H1 (cell line): ENCODE data around the gene CXCL14. TPM values are rescaled to one million over a fixed set of nuclear protein-coding genes. Genes with fewer than 3 reads are reported as not detected.

Experiments used
- CTCF ChIA-PET: fragments of 300-600 bp; sonication (Branson Sonifier 250); formaldehyde crosslinking; loops from one replicate; lab custom pipeline; 2021; ENCODE audit not compliant: partially characterized antibody; lab: Charles Lee
- POLR2A ChIA-PET: fragments of 300-600 bp; sonication (Branson Sonifier 250); formaldehyde crosslinking; loops from one replicate; lab custom pipeline; 2021; ENCODE audit warnings: inconsistent platforms; ENCODE audit not compliant: partially characterized antibody; lab: Charles Lee
- DNase-seq, 2 experiments: peaks; one replicate each; pipeline versions ENCODE4 v3.0.0 to v3.0.0-alpha.2; 2010 to 2022; ENCODE audit warnings: low spot score in 2 of 2, low read depth in 1 of 2, mixed read lengths in 1 of 2
- FAIRE-seq: peaks from 2 replicates; lab custom pipeline; 2011; peaks lifted over from hg19 to GRCh38; lab: Jason Lieb, UNC
- H2AFZ ChIP-seq: 2 replicates; pipeline ENCODE4 v1.8.1; 2012; ENCODE audit warnings: low read length, inconsistent platforms
- H2AK5ac ChIP-seq: 2 replicates; pipeline ENCODE4 v1.6.1; 2013; ENCODE audit warnings: low read depth, low read length
- H2BK120ac ChIP-seq: replicated peaks from 2 replicates; pipeline ENCODE3; 2013; ENCODE audit warnings: low read depth, low read length, inconsistent platforms
- H2BK12ac ChIP-seq: 2 replicates; pipeline ENCODE4 v1.6.1; 2013; ENCODE audit warnings: low read depth, low read length
- H2BK15ac ChIP-seq: 2 replicates; pipeline ENCODE4 v1.6.1; 2013; ENCODE audit warnings: low read length
- H2BK20ac ChIP-seq: 2 replicates; pipeline ENCODE4 v1.6.1; 2013; ENCODE audit warnings: low read length
- H2BK5ac ChIP-seq: 2 replicates; pipeline ENCODE4 v1.6.1; 2013; ENCODE audit warnings: low read depth, low read length
- H3K14ac ChIP-seq: 2 replicates; pipeline ENCODE4 v1.6.1; 2013; ENCODE audit warnings: inconsistent platforms; ENCODE audit not compliant: insufficient read length
- H3K18ac ChIP-seq: 2 replicates; pipeline ENCODE4 v1.6.1; 2013; ENCODE audit warnings: low read length; ENCODE audit errors: extremely low read depth
- H3K23ac ChIP-seq: 2 replicates; pipeline ENCODE4 v1.6.1; 2013; ENCODE audit warnings: inconsistent platforms; ENCODE audit not compliant: insufficient read length
- H3K23me2 ChIP-seq: 2 replicates; pipeline ENCODE4 v1.6.1; 2013; ENCODE audit warnings: low read depth, low read length
- H3K27ac ChIP-seq: 2 replicates; pipeline ENCODE4 v1.6.1; 2011; ENCODE audit warnings: low read depth, low read length, inconsistent platforms
- H3K27me3 ChIP-seq, 4 experiments: replicated peaks in 1 of 4; 1 replicate in 1 of 4; 2 replicates in 3 of 4; pipeline versions ENCODE4 v1.6.1 to v1.8.1; 2011 to 2013; ENCODE audit warnings: low read length in 3 of 4, mild to moderate bottlenecking in 3 of 4, inconsistent platforms in 2 of 4, mixed read lengths in 2 of 4, moderate library complexity in 1 of 4; ENCODE audit not compliant: control insufficient read depth in 3 of 4, insufficient read depth in 3 of 4; ENCODE audit errors: extremely low read depth in 1 of 4
- H3K36me3 ChIP-seq, 4 experiments: 2 replicates each; pipeline versions ENCODE4 v1.6.1 to v1.8.1; 2011 to 2013; ENCODE audit warnings: mild to moderate bottlenecking in 4 of 4, low read length in 3 of 4, moderate library complexity in 2 of 4, control low read depth in 1 of 4, inconsistent platforms in 1 of 4; ENCODE audit not compliant: insufficient read depth in 4 of 4, control insufficient read depth in 2 of 4
- H3K4ac ChIP-seq: replicated peaks from 2 replicates; pipeline ENCODE3; 2013; ENCODE audit warnings: low read length, low read depth, mixed read lengths, inconsistent platforms; ENCODE audit not compliant: insufficient read length
- H3K4me1 ChIP-seq, 4 experiments: replicated peaks in 1 of 4; 1 replicate in 1 of 4; 2 replicates in 3 of 4; pipeline versions ENCODE4 v1.6.1 to v1.8.1; 2011 to 2013; ENCODE audit warnings: low read length in 3 of 4, inconsistent platforms in 2 of 4, mixed read lengths in 1 of 4; ENCODE audit not compliant: insufficient read depth in 4 of 4, control insufficient read depth in 3 of 4
- H3K4me2 ChIP-seq, 2 experiments: 2 replicates each; pipeline versions ENCODE4 v1.6.1 to v1.8.1; 2011 to 2013; ENCODE audit warnings: low read depth in 2 of 2, low read length in 2 of 2, control low read depth in 1 of 2, inconsistent platforms in 1 of 2, mild to moderate bottlenecking in 1 of 2; ENCODE audit not compliant: insufficient read depth in 1 of 2
- H3K4me3 ChIP-seq, 4 experiments: fragments of 200-600, 300-600 bp in 1 of 4; sonication (generic), shearing (Covaris generic), sonication (Bioruptor Twin) in 1 of 4; 2 replicates each; pipeline versions ENCODE4 v1.5.1 to v1.8.1; 2011 to 2016; ENCODE audit warnings: low read length in 4 of 4, low read depth in 3 of 4, control low read depth in 2 of 4, inconsistent platforms in 2 of 4, mild to moderate bottlenecking in 2 of 4, mixed read lengths in 1 of 4, moderate library complexity in 1 of 4; ENCODE audit not compliant: insufficient read depth in 2 of 4; ENCODE audit errors: extremely low read depth in 1 of 4
- H3K56ac ChIP-seq: replicated peaks from 2 replicates; pipeline ENCODE3; 2013; ENCODE audit warnings: low read depth, mild to moderate bottlenecking, mixed read lengths, low read length, inconsistent platforms; ENCODE audit not compliant: insufficient read length
- H3K79me1 ChIP-seq: 2 replicates; pipeline ENCODE4 v1.6.1; 2013; ENCODE audit warnings: low read depth, low read length, control low read depth
- H3K79me2 ChIP-seq, 2 experiments: 2 replicates each; pipeline versions ENCODE4 v1.6.1 to v1.8.1; 2012 to 2013; ENCODE audit warnings: low read length in 2 of 2, mild to moderate bottlenecking in 2 of 2, inconsistent platforms in 1 of 2; ENCODE audit not compliant: insufficient read depth in 2 of 2, control insufficient read depth in 1 of 2
- H3K9ac ChIP-seq, 4 experiments: replicated peaks in 1 of 4; 1 replicate in 1 of 4; 2 replicates in 3 of 4; pipeline versions ENCODE4 v1.6.1 to v1.8.1; 2011 to 2013; ENCODE audit warnings: low read depth in 3 of 4, low read length in 3 of 4, control low read depth in 2 of 4, mild to moderate bottlenecking in 2 of 4, moderate library complexity in 2 of 4, inconsistent platforms in 1 of 4; ENCODE audit errors: extremely low read depth in 1 of 4
- H3K9me3 ChIP-seq, 2 experiments: 2 replicates each; pipeline versions ENCODE4 v1.6.1 to v1.8.1; 2012 to 2013; ENCODE audit warnings: mild to moderate bottlenecking in 2 of 2, moderate library complexity in 2 of 2, control low read depth in 1 of 2, inconsistent platforms in 1 of 2, low read depth in 1 of 2, low read length in 1 of 2, mixed read lengths in 1 of 2; ENCODE audit not compliant: insufficient read depth in 2 of 2
- H4K20me1 ChIP-seq, 2 experiments: replicated peaks in 1 of 2; 2 replicates each; pipeline versions ENCODE3 to v1.8.1; 2011 to 2013; ENCODE audit warnings: inconsistent platforms in 2 of 2, low read length in 2 of 2, mild to moderate bottlenecking in 1 of 2; ENCODE audit not compliant: insufficient read depth in 2 of 2, control insufficient read depth in 1 of 2
- H4K5ac ChIP-seq: 2 replicates; pipeline ENCODE4 v1.6.1; 2013; ENCODE audit warnings: low read length, low read depth, mixed read lengths, inconsistent platforms; ENCODE audit not compliant: insufficient read length
- H4K8ac ChIP-seq: 2 replicates; pipeline ENCODE4 v1.8.0; 2013; ENCODE audit warnings: mild to moderate bottlenecking, moderate library complexity, low read length, inconsistent platforms; ENCODE audit not compliant: insufficient read depth; ENCODE audit errors: extremely low read depth
- H4K91ac ChIP-seq: replicated peaks from 2 replicates; pipeline ENCODE3; 2013; ENCODE audit warnings: low read length, mixed read lengths, inconsistent platforms; ENCODE audit not compliant: insufficient read length
- CREB1 ChIP-seq: IDR thresholded peaks from 2 replicates; pipeline ENCODE4 v1.6.1; 2012; ENCODE audit warnings: inconsistent platforms
- NANOG ChIP-seq: IDR thresholded peaks from 2 replicates; pipeline ENCODE4 v1.6.1; 2011; ENCODE audit warnings: low read length, low read depth, mild to moderate bottlenecking, inconsistent platforms; ENCODE audit not compliant: insufficient read depth, poor library complexity, severe bottlenecking
- WGBS, 2 experiments: shearing (Covaris generic) in 1 of 2; methylation state at CpG; one replicate each; pipeline versions ENCODE4 v1.1.6 to v1.1.7; 2013 to 2015; ENCODE audit warnings: low lambda C conversion rate in 2 of 2, mixed read lengths in 2 of 2, inconsistent platforms in 1 of 2, low coverage in 1 of 2, missing lambda C conversion rate in 1 of 2; ENCODE audit not compliant: insufficient replicate concordance in 2 of 2, insufficient coverage in 1 of 2, insufficient read length in 1 of 2; ENCODE audit errors: extremely low coverage in 1 of 2, missing lambda C conversion rate in 1 of 2; 5-methylcytosine and 5-hydroxymethylcytosine counted together
- polyA plus RNA-seq, 7 experiments: library from polyadenylated mRNA; depleted of rRNA in 3 of 7; stranded (reverse) in 5 of 7; unstranded in 2 of 7; fragments of >200 nt in 5 of 7; fragments of 200-250 nt in 2 of 7; gene quantifications; 1 replicate in 5 of 7; 2 replicates in 1 of 7; 4 replicates in 1 of 7; pipeline versions ENCODE4 v1.2.1 to v1.2.3, GENCODE V29; 2011 to 2013; ENCODE audit warnings: missing spikeins in 2 of 7, mixed read lengths in 2 of 7
- total RNA-seq: library from RNA; stranded (reverse); fragmentation: NEBNext Ultra II Directional; extraction: Animal tissue kit (Norgen Biotek cat#: 25700); gene quantifications from 2 replicates; pipeline ENCODE4 v1.2.1, GENCODE V29; 2021
- TF ChIP-seq, protein P1 (sequence below), 3 experiments: IDR thresholded peaks; 1 replicate in 2 of 3; 2 replicates in 1 of 3; pipeline versions ENCODE4 v1.5.1 to v1.6.1; 2011; ENCODE audit warnings: low read length in 3 of 3, mild to moderate bottlenecking in 3 of 3, inconsistent platforms in 2 of 3, low read depth in 1 of 3, moderate library complexity in 1 of 3; ENCODE audit not compliant: insufficient read depth in 1 of 3; ENCODE audit errors: control extremely low read depth in 1 of 3

Gene CXCL14
- total and polyA plus RNA-seq, 2 of the 8 experiments (the other 6 are each of a cell fraction or from before 2014, with no cell fraction given): 1.5 to 1.8 TPM

- Histone ChIP-seq H3K56ac (no peak overlapping the region), H4K20me1 (no peaks in the 10 kb centered on the region), H3K9me3 (no peaks in the 10 kb centered on the region), H3K36me3 (no peaks in the 10 kb centered on the region), H3K27ac (no peak overlapping the region), H3K4me3 (no peak overlapping the region), H3K79me2 (no peaks in the 10 kb centered on the region), H2BK12ac (no peak overlapping the region), H2AFZ (no peak overlapping the region), H3K4ac (no peak overlapping the region), H2AK5ac (no peak overlapping the region), H3K14ac (no peak overlapping the region), H3K23ac (no peak overlapping the region), H2BK15ac (no peak overlapping the region), H4K5ac (no peak overlapping the region), H3K9ac (no peak overlapping the region), H3K18ac (no peak overlapping the region), H3K79me1 (no peaks in the 10 kb centered on the region), H3K23me2 (no peaks in the 10 kb centered on the region), H4K8ac (no peak overlapping the region), H3K27me3 (peaks cover 0 to 3% (median under 1%) of the 10 kb centered on the region in 4 experiments; a peak in 1 of 7 replicates), H2BK120ac (no peak overlapping the region), H3K4me2 (no peak overlapping the region), H2BK20ac (no peak overlapping the region), H3K4me1 (no peaks in the 10 kb centered on the region; a peak in 1 of 7 replicates), H2BK5ac (no peak overlapping the region), H4K91ac (no peak overlapping the region)
- WGBS, 2 experiments: 87% methylated on average over 6 of the region's 6 CpGs; no CpG with 5 or more reads in 1 of the 2 experiments
- ChIA-PET POLR2A (no interaction called here), CTCF (interaction anchor here (0.9 to 2.9 kb wide), 9 partner anchors 9 to 236 kb away, joined by 3 to 11 read pairs (median 3); partner anchors contain the start of gene CXCL14)
- DNase-seq: no peak
- FAIRE-seq: no peak
- TF ChIP-seq, protein P1, sequence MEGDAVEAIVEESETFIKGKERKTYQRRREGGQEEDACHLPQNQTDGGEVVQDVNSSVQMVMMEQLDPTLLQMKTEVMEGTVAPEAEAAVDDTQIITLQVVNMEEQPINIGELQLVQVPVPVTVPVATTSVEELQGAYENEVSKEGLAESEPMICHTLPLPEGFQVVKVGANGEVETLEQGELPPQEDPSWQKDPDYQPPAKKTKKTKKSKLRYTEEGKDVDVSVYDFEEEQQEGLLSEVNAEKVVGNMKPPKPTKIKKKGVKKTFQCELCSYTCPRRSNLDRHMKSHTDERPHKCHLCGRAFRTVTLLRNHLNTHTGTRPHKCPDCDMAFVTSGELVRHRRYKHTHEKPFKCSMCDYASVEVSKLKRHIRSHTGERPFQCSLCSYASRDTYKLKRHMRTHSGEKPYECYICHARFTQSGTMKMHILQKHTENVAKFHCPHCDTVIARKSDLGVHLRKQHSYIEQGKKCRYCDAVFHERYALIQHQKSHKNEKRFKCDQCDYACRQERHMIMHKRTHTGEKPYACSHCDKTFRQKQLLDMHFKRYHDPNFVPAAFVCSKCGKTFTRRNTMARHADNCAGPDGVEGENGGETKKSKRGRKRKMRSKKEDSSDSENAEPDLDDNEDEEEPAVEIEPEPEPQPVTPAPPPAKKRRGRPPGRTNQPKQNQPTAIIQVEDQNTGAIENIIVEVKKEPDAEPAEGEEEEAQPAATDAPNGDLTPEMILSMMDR (IDR thresholded peaks at IDR 0.05; ENCODE audit: control extremely low read depth in 1 of 3, insufficient read depth in 1 of 3, low read depth in 1 of 3, low read length in 3 of 3): no peak
- TF ChIP-seq CREB1 (no peak), NANOG (no peak)
Measured at GRCh38 chr5:135592312-135593045, 13.7 kb upstream of the CXCL14 start.
